Heart right ventricle (tissue), 16 donors: ENCODE measurements around the gene HES6. TPM values are rescaled to one million over a fixed set of nuclear protein-coding genes. Genes with fewer than 3 reads are reported as not detected.

Source experiments
- ATAC-seq, 8 donors: fragments of 200-7000 bp; cut with Tn5 transposase; one replicate each; pipeline ENCODE4 v1.9.1; 2020; ENCODE audit warnings: mild to moderate bottlenecking in 8 of 8, moderate library complexity in 8 of 8, moderate number of reproducible peaks in 1 of 8
- DNase-seq, 2 donors: peaks; one replicate each; pipeline ENCODE4 v3.0.0-alpha.2; 2020
- H3K27ac ChIP-seq, 10 donors: fragments of 200-600 bp; sonication (generic) in 2 of 10; one replicate each; pipeline versions ENCODE4 v1.5.0 to v1.8.0; 2020 to 2022; ENCODE audit warnings: mild to moderate bottlenecking in 3 of 10
- H3K27me3 ChIP-seq, 7 donors: fragments of 200-600 bp; one replicate each; pipeline ENCODE4 v1.8.0; 2021 to 2022; ENCODE audit warnings: mild to moderate bottlenecking in 2 of 7
- H3K36me3 ChIP-seq, 9 donors: fragments of 200-600 bp; sonication (generic) in 1 of 9; one replicate each; pipeline versions ENCODE4 v1.5.0 to v1.8.0; 2020 to 2022; ENCODE audit warnings: mild to moderate bottlenecking in 2 of 9
- H3K4me1 ChIP-seq, 9 donors: fragments of 200-600 bp; sonication (generic) in 1 of 9; one replicate each; pipeline versions ENCODE4 v1.5.0 to v1.8.0; 2020 to 2022; ENCODE audit warnings: mild to moderate bottlenecking in 4 of 9
- H3K4me3 ChIP-seq, 10 donors: fragments of 200-600 bp; sonication (generic) in 2 of 10; one replicate each; pipeline versions ENCODE4 v1.5.0 to v1.8.0; 2020 to 2022; ENCODE audit warnings: mild to moderate bottlenecking in 7 of 10, moderate library complexity in 2 of 10
- H3K9me3 ChIP-seq, 11 donors: fragments of 200-600 bp in 10 of 11; sonication (generic) in 2 of 11; one replicate each; pipeline versions ENCODE4 v1.5.0 to v1.8.0; 2013 to 2022; ENCODE audit warnings: mild to moderate bottlenecking in 2 of 11, control low read depth in 1 of 11, moderate library complexity in 1 of 11
- CTCF ChIP-seq, 9 donors: fragments of 200-600 bp; sonication (generic) in 2 of 9; IDR thresholded peaks; one replicate each; pipeline versions ENCODE4 v1.5.0 to v1.8.0; 2021 to 2022; ENCODE audit warnings: antibody characterized with exemption in 9 of 9, mild to moderate bottlenecking in 5 of 9, moderate library complexity in 1 of 9
- WGBS, 2 donors: extraction: QIAGEN DNeasy Blood & Tissue Kit; methylation state at CpG; one replicate each; pipeline ENCODE4 v1.1.7; 2013; ENCODE audit warnings: inconsistent platforms in 1 of 2; 5-methylcytosine and 5-hydroxymethylcytosine counted together
- intact Hi-C, 10 donors: fragments of 100-400 bp; cut with DNase I; formaldehyde crosslinking; loops; one replicate each; pipeline versions ENCODE4 v1.11.1 to v1.14.2; 2022
- polyA plus RNA-seq, 2 donors: library from polyadenylated mRNA; stranded (reverse); fragments of 200-250 nt; gene quantifications; one replicate each; pipeline ENCODE4 v1.2.3, GENCODE V29; 2013
- total RNA-seq, 10 donors: library from RNA; stranded (reverse); fragmentation: NEBNext Ultra II Directional in 3 of 10; extraction: Animal tissue kit (Norgen Biotek cat#: 25700) in 3 of 10; gene quantifications; one replicate each; pipeline versions ENCODE4 v1.2.1 to v1.2.4, GENCODE V29; 2021 to 2023
- donor health status: Arrhythmogenic right ventricular cardiomyopathy.
- donor health status: ischemic (EF 13 %, LVEDD 7.1; RV severe dilation, severe dysfunction).
- donor health status: healthy with polysubstance abuse.
- donor health status: DM: no; HTN: yes; CAD: no.
- donor health status: DM: no; HTN: no; CAD: no.
- donor health status: ischemic (EF 25% LVEDD 6.9; RV normal size, moderate dysfunction).
- donor health status: ischemic (EF 25% LVEDD 5.7; RV mildly dilated, moderate dysfunction).
- donor health status: healthy.
- donor health status: DM: yes; HTN: yes; CAD: no.
- donor health status: Ischemic cardiomyopathy.
- donor health status: ischemic (EF 35%, LVEDD 5.7; RV mildly dilated, moderate dysfunction).
- donor health status: nonischemic (EF 11% LVEDD 7.7; RV severe dilation, severe dysfunction).
- donor health status: DM: yes; HTN: yes; CAD: no.
- donor health status: PGD.
- donor health status: ischemic (EF 29% LVEDD 5.4; RV normal size, mild dysfunction).
- donor health status: nonischemic (EF 23%, LVEDD 6.1; RV moderate dilation, normal function).

HES6 gene
- total and polyA plus RNA-seq, 12 donors = 1.1 to 6.9 (median 2.1) TPM

DNA sequence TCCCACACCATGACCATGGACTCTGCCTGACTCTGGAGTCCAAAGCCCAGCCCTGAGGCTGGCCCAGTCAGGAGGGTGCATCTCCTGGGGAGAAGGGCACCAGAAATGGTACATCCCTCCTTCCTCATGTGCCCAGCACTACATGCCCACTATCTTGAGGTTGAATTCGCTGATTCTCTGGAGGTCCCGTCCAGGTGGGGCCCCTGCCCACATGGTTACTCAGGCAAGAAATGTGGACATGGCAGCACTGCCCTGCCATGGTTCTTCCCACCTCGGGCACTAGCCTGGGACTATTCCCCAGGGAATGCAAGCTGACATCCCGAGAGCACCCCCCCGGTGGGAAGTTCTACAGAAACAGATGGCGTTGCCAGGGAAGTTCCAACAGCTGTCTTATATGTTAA lies 15.3 kb upstream of the HES6 start:
- no peak for TF ChIP-seq CTCF (IDR thresholded peaks at IDR 0.05)
- 84 to 88% methylated on average over 6 of the region's 6 CpGs for WGBS, 2 donors
- intact Hi-C loops = loop anchor here in 2 of 10 donors (10.0 kb wide), 3 partner anchors 70 to 390 kb away; partner anchors contain the start of gene SCLY (in 1 of the 2)
- no peaks in the 10 kb centered on the region for H3K9me3 ChIP-seq
- no peak overlapping the region for H3K27ac ChIP-seq
- H3K4me3 ChIP-seq = no peak overlapping the region
- ATAC-seq (no peak), DNase-seq (peak in 1 of 2 donors; percentile 3)
- peaks cover 0 to 1% (median 0%) of the 10 kb centered on the region in 9 donors for H3K4me1 ChIP-seq
- H3K36me3 ChIP-seq = peaks cover 0 to 100% (median 87%) of the 10 kb centered on the region in 9 donors
- no peaks in the 10 kb centered on the region for H3K27me3 ChIP-seq

- no peaks in the 10 kb centered on the region for H3K27me3 ChIP-seq
- ATAC-seq (no peak), DNase-seq (peak in 1 of 2 donors; percentile 2)
- H3K9me3 ChIP-seq = no peaks in the 10 kb centered on the region
- no peak overlapping the region for H3K4me3 ChIP-seq
- peaks cover 0 to 100% (median 82%) of the 10 kb centered on the region in 9 donors for H3K36me3 ChIP-seq
- intact Hi-C loops = loop anchor here in 2 of 10 donors (10.0 kb wide), 3 partner anchors 69 to 389 kb away; partner anchors contain the start of gene SCLY (in 1 of the 2)
- TF ChIP-seq CTCF (IDR thresholded peaks at IDR 0.05) = no peak
- no peaks in the 10 kb centered on the region for H3K4me1 ChIP-seq
- H3K27ac ChIP-seq = no peak overlapping the region
- WGBS, 2 donors = 75 to 76% methylated on average over 4 of the region's 4 CpGs
These were observed 14.4 kb upstream of the HES6 start for GRCh38 chr2:238254095-238254723.

- DNase-seq = peak in 1 of 2 donors; percentile 6
- 94 to 96% methylated on average over 35 of the region's 35 CpGs for WGBS, 2 donors
- H3K36me3 ChIP-seq = peaks cover 0 to 100% (median 74%) of the 10 kb centered on the region in 9 donors
These were observed 13.2 kb upstream of the HES6 start for GRCh38 chr2:238252766-238253630.

More at GRCh38 chr2:238252766-238253630, 13.2 kb upstream of the HES6 start:
- no peaks in the 10 kb centered on the region for H3K27me3 ChIP-seq
- H3K4me3 ChIP-seq = no peak overlapping the region
- H3K9me3 ChIP-seq = no peaks in the 10 kb centered on the region
- no peak for TF ChIP-seq CTCF (IDR thresholded peaks at IDR 0.05)
- no peaks in the 10 kb centered on the region for H3K4me1 ChIP-seq
- intact Hi-C loops = loop anchor here in 2 of 10 donors (10.0 kb wide), 3 partner anchors 68 to 388 kb away; partner anchors contain the start of gene SCLY (in 1 of the 2)
- H3K27ac ChIP-seq = no peak overlapping the region
- ATAC-seq = no peak
